ENCODE data around the gene KCNJ13. TPM values are rescaled to one million over a fixed set of nuclear protein-coding genes. Genes with fewer than 3 reads are reported as not detected.
"Not testable (repeated sequence)": the region's sequence is repeated elsewhere in the genome, so short reads cannot be mapped to it uniquely, and the experiment has no call there.

Gene KCNJ13
- total RNA-seq, 5 donors from 2014 or later (not counting 1 experiment from before 2014, with no cell fraction given): not detected

DNA sequence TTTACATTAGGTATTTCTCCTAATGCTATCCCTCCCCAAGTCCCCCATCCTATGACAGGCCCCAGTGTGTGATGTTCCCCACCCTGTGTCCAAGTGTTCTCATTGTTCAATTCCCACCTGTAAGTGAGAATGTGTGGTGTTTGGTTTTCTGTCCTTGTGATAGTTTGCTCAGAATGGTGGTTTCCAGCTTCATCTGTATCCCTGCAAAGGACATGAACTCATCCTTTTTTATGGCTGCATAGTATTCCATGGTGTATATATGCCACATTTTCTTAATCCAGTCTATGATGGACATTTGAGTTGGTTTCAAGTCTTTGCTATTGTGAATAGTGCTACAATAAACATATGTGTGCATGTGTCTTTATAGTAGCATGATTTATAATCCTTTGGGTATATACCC is 56.3 kb downstream of the KCNJ13 start:
- H3K36me3 ChIP-seq (ENCODE audit: control insufficient read depth in 2 of 2, extremely low read depth in 1 of 2, insufficient read depth in 1 of 2, low read length in 1 of 2): peaks cover 18 to 44% of the 10 kb centered on the region in 2 donors
- POLR2A ChIA-PET: not testable (repeated sequence)

More for the DNA sequence above, 56.3 kb downstream of the KCNJ13 start:
- H3K4me1 Mint-ChIP-seq: peaks cover 51 to 53% (median 53%) of the 10 kb centered on the region in 3 donors
- H3K27me3 Mint-ChIP-seq; H3K4me3 Mint-ChIP-seq; CTCF ChIA-PET; H3K27me3 ChIP-seq (replicated peaks in 1 of 2; ENCODE audit: control insufficient read depth in 2 of 2, extremely low read depth in 1 of 2, insufficient read depth in 2 of 2, low read length in 1 of 2); DNase-seq; H3K9me3 Mint-ChIP-seq; H3K4me1 ChIP-seq (ENCODE audit: control insufficient read depth in 1 of 2, extremely low read depth in 1 of 2, insufficient read depth in 2 of 2, low read length in 2 of 2); ATAC-seq (replicated peaks in 1 of 4); H3K4me3 ChIP-seq (ENCODE audit: control insufficient read depth in 1 of 2, extremely low read depth in 1 of 2, low read length in 1 of 2); H3K9me3 ChIP-seq; H3K27ac ChIP-seq (ENCODE audit: low read length); H3K27ac Mint-ChIP-seq: not testable (repeated sequence)
- peaks cover 50% of the 10 kb centered on the region for H3K36me3 Mint-ChIP-seq

Other genes starting within 250 kb of the KCNJ13 start
- not detected for gene CHRNG, start 236.9 kb downstream of the KCNJ13 start, total RNA-seq
- 10 to 100 TPM; 15.6 to 20.4 (median 16.9) TPM for gene TIGD1, start 226.0 kb downstream of the KCNJ13 start, total RNA-seq
- gene EIF4E2, start 225.9 kb downstream of the KCNJ13 start, total RNA-seq: 10 to 100 TPM; 49.5 to 60.9 (median 55.3) TPM
- gene EFHD1, start 143.0 kb downstream of the KCNJ13 start, total RNA-seq: 1 to 10 TPM in 4 of 5 donors, under 1 TPM in 1; 0.93 to 3.0 (median 2.3) TPM
- gene GIGYF2, start 79.2 kb downstream of the KCNJ13 start, total RNA-seq: 10 to 100 TPM; 57.8 to 76.8 (median 68.7) TPM
- 1 to 10 TPM in 4 of 5 donors, under 1 TPM in 1; 0.96 to 4.1 (median 3.2) TPM for gene SNORC, start 93.7 kb upstream of the KCNJ13 start, total RNA-seq
- gene NGEF, start 236.7 kb upstream of the KCNJ13 start, total RNA-seq: under 1 TPM in 2 of 5 donors, not detected in 3; 0.09 to 0.19 TPM